Measurements from ENCODE around the gene SLC26A4. TPM values are rescaled to one million over a fixed set of nuclear protein-coding genes. Genes with fewer than 3 reads are reported as not detected.

Gene SLC26A4
- 0.14 to 0.16 TPM in 2 of 3 replicates, not detected in the other for total RNA-seq

GRCh38 chr7:107660381-107661080 is at the start of gene SLC26A4:
TSS of gene SLC26A4 (plus strand) at chr7:107660828. CDS start at chr7:107661642, 814 bp downstream.
- Mint-ChIP-seq H3K4me1 (peaks cover 7% of the 10 kb centered on the region), H3K27me3 (ENCODE audit: low read depth) (peaks cover 92% of the 10 kb centered on the region), H3K27ac (no peak within 1 kb of the TSS), H3K36me3 (no peaks in the 10 kb centered on the region), H3K4me3 (peak within 1 kb of the TSS; percentile 81), H3K9me3 (no peaks in the 10 kb centered on the region)
- DNase-seq (ENCODE audit: low spot score in 2 of 2, unreplicated experiment in 2 of 2): no peak
- TF ChIP-seq CTCF (IDR thresholded peaks at IDR 0.05; ENCODE audit: unreplicated experiment): no peak

GRCh38 chr7:107613439-107613838 is 47.2 kb upstream of the SLC26A4 start:
- peaks cover 25% of the 10 kb centered on the region for H3K4me1 Mint-ChIP-seq
- no peak overlapping the region for H3K27ac Mint-ChIP-seq
- DNase-seq (ENCODE audit: low spot score in 2 of 2, unreplicated experiment in 2 of 2): no peak
- H3K4me3 Mint-ChIP-seq: no peak overlapping the region
- no peaks in the 10 kb centered on the region for H3K27me3 Mint-ChIP-seq (ENCODE audit: low read depth)
- TF ChIP-seq CTCF (IDR thresholded peaks at IDR 0.05; ENCODE audit: unreplicated experiment): no peak
- H3K36me3 Mint-ChIP-seq: peaks cover 19% of the 10 kb centered on the region
- no peaks in the 10 kb centered on the region for H3K9me3 Mint-ChIP-seq

DNA sequence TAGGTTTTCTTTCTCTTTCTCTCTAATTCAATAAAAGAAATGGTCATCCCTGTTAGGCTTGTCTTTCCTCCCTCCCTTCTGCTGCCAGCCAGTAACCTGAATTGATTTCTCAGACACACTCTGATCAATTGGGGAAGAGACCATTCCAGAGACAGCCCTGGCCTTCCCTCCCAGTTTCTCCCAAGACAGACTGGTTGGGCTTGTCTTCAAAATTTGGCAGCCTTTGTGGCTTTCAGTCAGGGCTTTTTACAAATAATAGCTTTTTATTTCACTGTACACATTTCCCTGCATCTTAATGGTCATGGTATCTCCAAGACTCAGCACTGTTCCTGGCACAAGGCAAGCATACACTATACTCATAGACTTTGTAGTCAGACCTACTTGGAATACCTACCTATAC is 46.7 kb upstream of the SLC26A4 start:
- Mint-ChIP-seq H3K36me3 (peaks cover 19% of the 10 kb centered on the region), H3K9me3 (no peaks in the 10 kb centered on the region), H3K4me1 (peaks cover 23% of the 10 kb centered on the region), H3K27ac (peak overlapping the region; percentile 11), H3K4me3 (no peak overlapping the region), H3K27me3 (ENCODE audit: low read depth) (no peaks in the 10 kb centered on the region)
- no peak for DNase-seq (ENCODE audit: low spot score in 2 of 2, unreplicated experiment in 2 of 2)
- no peak for TF ChIP-seq CTCF (IDR thresholded peaks at IDR 0.05; ENCODE audit: unreplicated experiment)

- H3K4me1 Mint-ChIP-seq: peaks cover 19% of the 10 kb centered on the region
- no peak for DNase-seq (ENCODE audit: low spot score in 2 of 2, unreplicated experiment in 2 of 2)
- H3K36me3 Mint-ChIP-seq: peaks cover 19% of the 10 kb centered on the region
- no peak overlapping the region for H3K4me3 Mint-ChIP-seq
- no peak overlapping the region for H3K27ac Mint-ChIP-seq
- H3K9me3 Mint-ChIP-seq: no peaks in the 10 kb centered on the region
- TF ChIP-seq CTCF (IDR thresholded peaks at IDR 0.05; ENCODE audit: unreplicated experiment): no peak
- no peaks in the 10 kb centered on the region for H3K27me3 Mint-ChIP-seq (ENCODE audit: low read depth)
These were observed 46.2 kb upstream of the SLC26A4 start for GRCh38 chr7:107614425-107614824.

- no peak overlapping the region for H3K27ac Mint-ChIP-seq
- H3K4me3 Mint-ChIP-seq: no peak overlapping the region
- TF ChIP-seq CTCF (IDR thresholded peaks at IDR 0.05; ENCODE audit: unreplicated experiment): no peak
- no peaks in the 10 kb centered on the region for H3K9me3 Mint-ChIP-seq
- H3K36me3 Mint-ChIP-seq: peaks cover 19% of the 10 kb centered on the region
- H3K4me1 Mint-ChIP-seq: peaks cover 11% of the 10 kb centered on the region
- no peaks in the 10 kb centered on the region for H3K27me3 Mint-ChIP-seq (ENCODE audit: low read depth)
- DNase-seq (ENCODE audit: low spot score in 2 of 2, unreplicated experiment in 2 of 2): no peak
These were observed 44.5 kb upstream of the SLC26A4 start for GRCh38 chr7:107615910-107616680.
